ENCODE data around the gene CYP46A1.

- TF ChIP-seq CTCF (IDR thresholded peaks at IDR 0.05 in 8 of 11, conservative IDR thresholded peaks at IDR 0.05 in 3 of 11) (no peak), POLR2AphosphoS5 (IDR thresholded peaks at IDR 0.05) (no peak), POLR2A (IDR thresholded peaks at IDR 0.05) (no peak)
These were observed 24.4 kb downstream of the CYP46A1 start for GRCh38 chr14:99708449-99708848.
